CD4-positive, CD25-positive, alpha-beta regulatory T cell (primary cell): ENCODE results near the gene EPHX1. TPM values are rescaled to one million over a fixed set of nuclear protein-coding genes. Genes with fewer than 3 reads are reported as not detected.

Experiments used
- ATAC-seq, 2 donors: fragments of 150-1000 bp; cut with Tn5 transposase; one replicate each; pipeline ENCODE4 v1.10.0; 2021; ENCODE audit warnings: low read depth in 2 of 2, moderate number of reproducible peaks in 2 of 2, moderate library complexity in 1 of 2
- DNase-seq, 3 donors: peaks; one replicate each; pipeline versions ENCODE4 v3.0.0 to v3.0.0-alpha.2; 2012 to 2022; ENCODE audit warnings: mixed read lengths in 1 of 3
- H3K27ac ChIP-seq: one replicate; pipeline ENCODE4 v1.7.0; 2013; ENCODE audit warnings: mild to moderate bottlenecking, low read length; ENCODE audit not compliant: insufficient read depth, poor library complexity, severe bottlenecking
- H3K27me3 ChIP-seq: one replicate; pipeline ENCODE4 v1.7.0; 2013; ENCODE audit warnings: low read length; ENCODE audit not compliant: control insufficient read depth, insufficient read depth
- H3K36me3 ChIP-seq: one replicate; pipeline ENCODE4 v1.7.0; 2013; ENCODE audit warnings: mild to moderate bottlenecking, low read length, moderate library complexity; ENCODE audit not compliant: control insufficient read depth, insufficient read depth
- H3K4me1 ChIP-seq: 2 replicates; pipeline ENCODE4 v1.7.0; 2013; ENCODE audit warnings: mild to moderate bottlenecking, low read length; ENCODE audit not compliant: insufficient read depth, control insufficient read depth, poor library complexity, severe bottlenecking
- H3K4me3 ChIP-seq: one replicate; pipeline ENCODE4 v1.7.0; 2013; ENCODE audit warnings: low read depth, mild to moderate bottlenecking, low read length, moderate library complexity
- H3K9me3 ChIP-seq, 2 experiments: 1 replicate in 1 of 2; 2 replicates in 1 of 2; pipeline ENCODE4 v1.7.0; 2013; ENCODE audit warnings: low read length in 2 of 2, mild to moderate bottlenecking in 1 of 2, moderate library complexity in 1 of 2; ENCODE audit not compliant: control insufficient read depth in 2 of 2
- H3K27ac Mint-ChIP-seq, 3 donors: one replicate each; pipeline ENCODE4 v1.8.0; 2020 to 2022; ENCODE audit warnings: mild to moderate bottlenecking in 3 of 3, mixed read lengths in 3 of 3, moderate library complexity in 2 of 3
- H3K27me3 Mint-ChIP-seq: one replicate; pipeline ENCODE4 v1.8.0; 2022; ENCODE audit warnings: mild to moderate bottlenecking, mixed read lengths
- H3K36me3 Mint-ChIP-seq: one replicate; pipeline ENCODE4 v1.8.0; 2020; ENCODE audit warnings: mixed read lengths
- H3K4me1 Mint-ChIP-seq, 4 donors: one replicate each; pipeline ENCODE4 v1.8.0; 2020 to 2022; ENCODE audit warnings: mixed read lengths in 4 of 4, mild to moderate bottlenecking in 1 of 4
- H3K4me3 Mint-ChIP-seq, 4 donors: one replicate each; pipeline ENCODE4 v1.8.0; 2020 to 2022; ENCODE audit warnings: mild to moderate bottlenecking in 4 of 4, mixed read lengths in 4 of 4, moderate library complexity in 3 of 4
- H3K9me3 Mint-ChIP-seq, 7 donors: one replicate each; pipeline ENCODE4 v1.8.0; 2020 to 2022; ENCODE audit warnings: mixed read lengths in 7 of 7, mild to moderate bottlenecking in 3 of 7, moderate library complexity in 2 of 7
- polyA plus RNA-seq, 4 donors: library from polyadenylated mRNA; unstranded; fragments of 300-500 nt; fragmentation: Illumina TruSeq; gene quantifications; one replicate each; pipeline ENCODE4 v1.2.3, GENCODE V29; 2021
- total RNA-seq: library from RNA; stranded (reverse); gene quantifications from one replicate; pipeline ENCODE4 v1.2.3, GENCODE V29; 2022

The EPHX1 gene
- total and polyA plus RNA-seq, 5 donors from 2014 or later, result 0.11 to 0.62 (median 0.45) TPM; not detected in 1

- Mint-ChIP-seq H3K27ac (peak overlapping the region; percentile 33 to 82 (median 50)), H3K27me3 (no peaks in the 10 kb centered on the region), H3K4me3 (peak overlapping the region in 1 of 4 donors; percentile 49), H3K4me1 (peaks cover 0 to 49% (median 14%) of the 10 kb centered on the region in 4 donors), H3K9me3 (no peaks in the 10 kb centered on the region), H3K36me3 (peaks cover under 1% of the 10 kb centered on the region)
- Histone ChIP-seq H3K27ac (no peak overlapping the region), H3K4me3 (no peak overlapping the region), H3K9me3 (no peaks in the 10 kb centered on the region), H3K4me1 (peaks cover 11% of the 10 kb centered on the region), H3K27me3 (no peaks in the 10 kb centered on the region), H3K36me3 (peaks cover 22% of the 10 kb centered on the region)
- DNase-seq (no peak), ATAC-seq (no peak)
Measured at GRCh38 chr1:225842788-225843425, 33.0 kb downstream of the EPHX1 start.

DNA sequence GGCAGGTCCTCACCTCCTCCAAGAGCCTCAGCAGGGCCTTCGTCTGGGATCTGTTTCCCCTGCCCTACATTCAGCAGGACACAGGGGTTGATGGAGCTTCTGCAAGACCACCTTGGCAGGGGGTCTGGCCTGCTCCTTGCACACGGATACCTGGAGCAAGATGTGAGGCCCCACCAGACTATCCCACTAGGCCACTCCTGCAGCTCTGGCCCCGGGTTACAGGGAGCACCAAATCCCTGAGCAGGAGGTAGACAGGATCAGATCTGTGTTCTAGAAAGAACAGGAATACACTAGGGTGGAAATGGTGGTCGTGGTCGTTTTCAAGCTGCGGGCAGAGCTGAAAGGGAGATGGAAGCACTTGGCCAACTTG lies 33.5 kb downstream of the EPHX1 start:
- H3K27ac Mint-ChIP-seq, result peak overlapping the region in 2 of 3 donors; percentile 82 to 85
- peak overlapping the region in 1 of 4 donors; percentile 49 for H3K4me3 Mint-ChIP-seq
- H3K27me3 Mint-ChIP-seq, result no peaks in the 10 kb centered on the region
- Histone ChIP-seq H3K36me3 (peaks cover 27% of the 10 kb centered on the region), H3K4me3 (no peak overlapping the region), H3K27ac (no peak overlapping the region), H3K27me3 (no peaks in the 10 kb centered on the region), H3K4me1 (peaks cover 16% of the 10 kb centered on the region), H3K9me3 (no peaks in the 10 kb centered on the region)
- peaks cover 6% of the 10 kb centered on the region for H3K36me3 Mint-ChIP-seq
- no peak for DNase-seq
- ATAC-seq, result no peak
- peaks cover 0 to 2% (median 0%) of the 10 kb centered on the region in 7 donors for H3K9me3 Mint-ChIP-seq
- peaks cover 0 to 51% (median 19%) of the 10 kb centered on the region in 4 donors for H3K4me1 Mint-ChIP-seq

GRCh38 chr1:225844236-225845061 lies 34.5 kb downstream of the EPHX1 start:
- no peak overlapping the region for H3K4me3 Mint-ChIP-seq
- DNase-seq, result no peak

GRCh38 chr1:225845097-225845496 lies 35.2 kb downstream of the EPHX1 start:
- no peaks in the 10 kb centered on the region for H3K27me3 Mint-ChIP-seq
- peaks cover 0 to 2% (median 0%) of the 10 kb centered on the region in 7 donors for H3K9me3 Mint-ChIP-seq
- no peaks in the 10 kb centered on the region for H3K9me3 ChIP-seq
- H3K36me3 Mint-ChIP-seq, result peaks cover 16% of the 10 kb centered on the region
- H3K4me1 ChIP-seq, result peaks cover 33% of the 10 kb centered on the region
- H3K27ac Mint-ChIP-seq, result peak overlapping the region in 2 of 3 donors; percentile 32 to 56
- peaks cover 0 to 61% (median 25%) of the 10 kb centered on the region in 4 donors for H3K4me1 Mint-ChIP-seq
- no peak overlapping the region for H3K4me3 ChIP-seq
- no peak for ATAC-seq
- no peaks in the 10 kb centered on the region for H3K27me3 ChIP-seq
- H3K36me3 ChIP-seq, result peaks cover 42% of the 10 kb centered on the region
- H3K27ac ChIP-seq, result no peak overlapping the region
- no peak for DNase-seq
- H3K4me3 Mint-ChIP-seq, result no peak overlapping the region

More at GRCh38 chr1:225844236-225845061, 34.5 kb downstream of the EPHX1 start:
- no peak for ATAC-seq
- Mint-ChIP-seq H3K36me3 (peaks cover 11% of the 10 kb centered on the region), H3K27ac (peak overlapping the region; percentile 82 to 91 (median 85)), H3K4me1 (peaks cover 0 to 58% (median 23%) of the 10 kb centered on the region in 4 donors), H3K27me3 (no peaks in the 10 kb centered on the region), H3K9me3 (peaks cover 0 to 2% (median 0%) of the 10 kb centered on the region in 7 donors)
- Histone ChIP-seq H3K4me1 (peaks cover 26% of the 10 kb centered on the region), H3K27ac (no peak overlapping the region), H3K36me3 (peaks cover 36% of the 10 kb centered on the region), H3K27me3 (no peaks in the 10 kb centered on the region), H3K9me3 (no peaks in the 10 kb centered on the region), H3K4me3 (no peak overlapping the region)

GRCh38 chr1:225845571-225846259 lies 35.8 kb downstream of the EPHX1 start:
- Histone ChIP-seq H3K36me3 (peaks cover 47% of the 10 kb centered on the region), H3K4me3 (no peak overlapping the region), H3K27me3 (no peaks in the 10 kb centered on the region), H3K27ac (no peak overlapping the region), H3K9me3 (no peaks in the 10 kb centered on the region), H3K4me1 (peaks cover 33% of the 10 kb centered on the region)
- peaks cover 0 to 2% (median 0%) of the 10 kb centered on the region in 7 donors for H3K9me3 Mint-ChIP-seq
- H3K27me3 Mint-ChIP-seq, result no peaks in the 10 kb centered on the region
- H3K4me3 Mint-ChIP-seq, result peak overlapping the region in 1 of 4 donors; percentile 35
- no peak for ATAC-seq
- peak in 2 of 3 donors; percentile 35 to 49 for DNase-seq
- peaks cover 21% of the 10 kb centered on the region for H3K36me3 Mint-ChIP-seq
- peak overlapping the region in 1 of 3 donors; percentile 56 for H3K27ac Mint-ChIP-seq
- peaks cover 0 to 60% (median 27%) of the 10 kb centered on the region in 4 donors for H3K4me1 Mint-ChIP-seq

DNA sequence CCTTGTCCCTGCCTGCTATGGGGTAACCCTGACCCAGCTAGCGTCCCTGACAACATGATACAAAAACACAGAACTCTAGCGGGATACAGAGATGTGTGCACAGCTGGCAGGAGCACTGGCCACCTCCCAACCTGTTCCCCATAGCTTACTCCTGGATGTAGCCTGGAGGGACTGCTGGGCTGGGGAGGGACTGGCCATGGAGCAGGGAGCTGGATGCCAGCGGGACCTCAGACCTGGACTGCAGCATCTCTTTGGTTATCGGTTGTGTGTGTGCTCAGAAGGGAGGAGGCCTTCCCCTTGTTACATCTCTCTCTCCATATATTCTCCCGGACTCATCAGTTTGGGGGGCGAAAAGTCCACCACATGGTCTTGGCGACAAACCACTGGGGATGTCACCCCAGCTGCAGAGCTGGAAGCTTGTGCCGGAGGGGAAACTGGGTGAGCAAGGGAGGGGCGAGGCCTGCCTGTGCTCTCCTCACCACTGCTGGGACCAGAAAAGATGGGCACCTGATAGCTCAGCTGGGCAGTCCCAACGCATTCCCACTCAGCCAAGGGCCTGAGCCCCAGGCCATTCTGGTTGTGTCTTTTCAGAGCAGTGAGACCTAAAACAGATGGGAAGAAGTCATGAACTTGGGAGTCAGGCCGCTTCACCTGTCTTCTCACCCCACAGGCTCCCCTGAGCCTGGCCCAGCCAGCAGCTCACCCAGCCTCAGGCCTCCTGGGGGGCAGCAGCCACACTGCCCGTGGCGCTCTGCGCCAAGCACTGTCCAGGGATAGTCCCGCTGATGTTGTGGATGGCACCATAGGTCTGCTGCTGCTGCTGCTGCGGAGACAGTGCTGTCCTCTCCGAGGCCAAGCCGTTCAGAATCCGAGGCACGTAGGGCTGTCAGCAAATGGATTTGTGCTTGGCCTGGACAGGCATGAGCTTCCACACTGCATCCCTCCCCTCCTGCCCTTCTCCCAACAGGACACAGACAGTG lies 36.7 kb downstream of the EPHX1 start:
- H3K9me3 Mint-ChIP-seq, result peaks cover 0 to 2% (median 0%) of the 10 kb centered on the region in 7 donors
- no peaks in the 10 kb centered on the region for H3K27me3 ChIP-seq
- ATAC-seq (no peak), DNase-seq (no peak)
- no peak overlapping the region for H3K4me3 ChIP-seq
- no peaks in the 10 kb centered on the region for H3K9me3 ChIP-seq
- H3K36me3 Mint-ChIP-seq, result peaks cover 27% of the 10 kb centered on the region
- no peak overlapping the region for H3K27ac ChIP-seq
- peak overlapping the region; percentile 26 to 62 (median 29) for H3K27ac Mint-ChIP-seq
- no peak overlapping the region for H3K4me3 Mint-ChIP-seq
- peaks cover 0 to 61% (median 26%) of the 10 kb centered on the region in 4 donors for H3K4me1 Mint-ChIP-seq
- H3K27me3 Mint-ChIP-seq, result no peaks in the 10 kb centered on the region
- H3K36me3 ChIP-seq, result peaks cover 55% of the 10 kb centered on the region
- H3K4me1 ChIP-seq, result peaks cover 33% of the 10 kb centered on the region
